Activated CD4-positive, alpha-beta T cell treated with anti-CD3 and anti-CD28 coated beads, Interleukin-10, Interleukin-2, amounts not matched to agents 100 ng/mL and 50 ng/mL, durations not matched to agents 16 hours and 8 hours (primary cell): Measurements from ENCODE around the gene FBL.
A peak's percentile ranks its signal among the peaks of the same experiment; 100 is the strongest.
"Not testable (repeated sequence)": the region's sequence is repeated elsewhere in the genome, so short reads cannot be mapped to it uniquely, and the experiment has no call there.

Experiments
- DNase-seq: peaks from one replicate; pipeline ENCODE4 v3.0.0-alpha.2; 2020

FBL gene

GRCh38 chr19:39845933-39846677, at the start of gene FBL:
TSS of gene FBL (minus strand) at chr19:39846379. CDS start at chr19:39846300, 79 bp downstream.
- DNase-seq = peak; percentile 98

- not testable (repeated sequence) for DNase-seq
These were observed 48.9 kb upstream of the FBL start for GRCh38 chr19:39895096-39895495.

GRCh38 chr19:39894236-39894606, 48.0 kb upstream of the FBL start:
- DNase-seq = not testable (repeated sequence)

- DNase-seq = not testable (repeated sequence)
These were observed 47.4 kb upstream of the FBL start for GRCh38 chr19:39893366-39894235.

- not testable (repeated sequence) for DNase-seq
These were observed 46.3 kb upstream of the FBL start for GRCh38 chr19:39892506-39892902.

GRCh38 chr19:39891660-39892505, 45.7 kb upstream of the FBL start:
- not testable (repeated sequence) for DNase-seq

- DNase-seq = no peak
These were observed 44.8 kb upstream of the FBL start for GRCh38 chr19:39890755-39891551.

GRCh38 chr19:39889872-39890754, 43.9 kb upstream of the FBL start:
- not testable (repeated sequence) for DNase-seq

- DNase-seq = not testable (repeated sequence)
These were observed 41.3 kb upstream of the FBL start for GRCh38 chr19:39887456-39887951.

GRCh38 chr19:39885821-39886554, 39.8 kb upstream of the FBL start:
- DNase-seq = not testable (repeated sequence)

- DNase-seq = not testable (repeated sequence)
These were observed 38.5 kb upstream of the FBL start for GRCh38 chr19:39884721-39885120.

GRCh38 chr19:39882645-39883044, 36.5 kb upstream of the FBL start:
- not testable (repeated sequence) for DNase-seq

- peak; percentile 55 for DNase-seq
These were observed 35.4 kb upstream of the FBL start for GRCh38 chr19:39881495-39882110.

GRCh38 chr19:39880241-39880640, 34.1 kb upstream of the FBL start:
- not testable (repeated sequence) for DNase-seq

GRCh38 chr19:39879796-39880195, 33.6 kb upstream of the FBL start:
- DNase-seq = not testable (repeated sequence)

- DNase-seq = not testable (repeated sequence)
These were observed 32.7 kb upstream of the FBL start for GRCh38 chr19:39878866-39879265.

- no peak for DNase-seq
These were observed 32.2 kb upstream of the FBL start for GRCh38 chr19:39878398-39878797.

GRCh38 chr19:39877982-39878381, 31.8 kb upstream of the FBL start:
- not testable (repeated sequence) for DNase-seq

- not testable (repeated sequence) for DNase-seq
These were observed 31.3 kb upstream of the FBL start for GRCh38 chr19:39877488-39877887.
